Panc1 (cell line): Measurements from ENCODE around the gene CIBAR2. TPM values are rescaled to one million over a fixed set of nuclear protein-coding genes. Genes with fewer than 3 reads are reported as not detected.

Experiments used
- ATAC-seq: fragments of 200-7000 bp; cut with Tn5 transposase; 2 replicates; pipeline ENCODE4 v1.9.1; 2020; ENCODE audit warnings: mild to moderate bottlenecking, moderate library complexity
- BruUV-seq: library from RNA; stranded (reverse); fragments of 400-500 nt; replicated peaks from 2 replicates; lab custom pipeline; 2021; lab: Mats Ljungman, UMichigan
- CTCF ChIA-PET: fragments of 300-600 bp; sonication (Branson Sonifier 250); formaldehyde crosslinking; loops from one replicate; lab custom pipeline; 2022; ENCODE audit warnings: antibody characterized with exemption; lab: Charles Lee
- POLR2A ChIA-PET: fragments of 300-600 bp; sonication (Branson Sonifier 250); formaldehyde crosslinking; loops from one replicate; lab custom pipeline; 2022; ENCODE audit warnings: antibody characterized with exemption; lab: Charles Lee
- DNase-seq: peaks from one replicate; pipeline ENCODE4 v3.0.0-alpha.2; 2010; ENCODE audit warnings: low read depth, low spot score
- H3K27ac ChIP-seq: 2 replicates; pipeline ENCODE4 v1.5.1; 2011; ENCODE audit warnings: mild to moderate bottlenecking, low read length, inconsistent platforms
- H3K27me3 ChIP-seq: fragments of 200-500 bp; sonication (Bioruptor generic); 2 replicates; pipeline ENCODE4 v1.6.0; 2014; ENCODE audit warnings: low read length, inconsistent platforms; ENCODE audit not compliant: control insufficient read depth, insufficient read depth
- H3K36me3 ChIP-seq: fragments of 200-500 bp; sonication (Bioruptor generic); 2 replicates; pipeline ENCODE4 v1.5.1; 2014; ENCODE audit warnings: inconsistent platforms, mild to moderate bottlenecking, low read length, moderate library complexity; ENCODE audit not compliant: control insufficient read depth, insufficient read depth
- H3K4me1 ChIP-seq: 2 replicates; pipeline ENCODE4 v1.5.1; 2011; ENCODE audit warnings: inconsistent platforms, mild to moderate bottlenecking, low read length, moderate library complexity; ENCODE audit not compliant: control insufficient read depth, insufficient read depth
- H3K4me3 ChIP-seq, 2 experiments: 2 replicates each; pipeline ENCODE4 v1.5.1; 2011 to 2012; ENCODE audit warnings: low read depth in 2 of 2, low read length in 2 of 2, mild to moderate bottlenecking in 2 of 2, inconsistent platforms in 1 of 2, moderate library complexity in 1 of 2
- H3K9me3 ChIP-seq: fragments of 200-500 bp; sonication (Bioruptor generic); 2 replicates; pipeline ENCODE4 v1.5.1; 2014; ENCODE audit warnings: low read depth, mild to moderate bottlenecking, inconsistent platforms, low read length, moderate library complexity; ENCODE audit not compliant: control insufficient read depth, insufficient read depth
- POLR2AphosphoS5 ChIP-seq: IDR thresholded peaks from 2 replicates; pipeline ENCODE4 v1.6.1; 2012; ENCODE audit warnings: mild to moderate bottlenecking, low read depth, low read length, moderate library complexity
- SIN3A ChIP-seq: IDR thresholded peaks from 2 replicates; pipeline ENCODE4 v1.6.1; 2012; ENCODE audit warnings: low read depth, mild to moderate bottlenecking, low read length, moderate library complexity, borderline replicate concordance; ENCODE audit not compliant: insufficient read depth
- TCF7L2 ChIP-seq: IDR thresholded peaks from 2 replicates; pipeline ENCODE4 v1.6.1; 2011; ENCODE audit warnings: mild to moderate bottlenecking, low read depth, low read length, inconsistent platforms
- in situ Hi-C: cut with HindIII; loops from 2 replicates; pipeline ENCODE4 v1.10.0; 2016; ENCODE audit warnings: low sequenced_read_pairs, low pct_unique_long_range_greater_than_20kb
- intact Hi-C: fragments of 100-400 bp; cut with micrococcal nuclease; formaldehyde crosslinking; loops from one replicate; pipeline ENCODE4 v1.10.0; 2022; ENCODE audit not compliant: unreplicated experiment
- total RNA-seq: library from RNA; stranded (reverse); gene quantifications from one replicate; pipeline ENCODE4 v1.2.1, GENCODE V29; 2021; ENCODE audit not compliant: unreplicated experiment
- TF ChIP-seq, protein P1 (sequence below): fragments of 450-650 bp; IDR thresholded peaks from 2 replicates; pipeline ENCODE4 v1.5.1; 2017; ENCODE audit warnings: mild to moderate bottlenecking
- TF ChIP-seq, protein P2 (sequence below), 2 experiments: IDR thresholded peaks; 2 replicates each; pipeline ENCODE4 v1.6.1; 2011 to 2012; ENCODE audit warnings: low read depth in 2 of 2, control low read depth in 1 of 2, low read length in 1 of 2, mild to moderate bottlenecking in 1 of 2, moderate library complexity in 1 of 2; ENCODE audit not compliant: insufficient read depth in 1 of 2

CIBAR2 gene
- total RNA-seq, 1 experiment from 2014 or later, result not detected

DNA sequence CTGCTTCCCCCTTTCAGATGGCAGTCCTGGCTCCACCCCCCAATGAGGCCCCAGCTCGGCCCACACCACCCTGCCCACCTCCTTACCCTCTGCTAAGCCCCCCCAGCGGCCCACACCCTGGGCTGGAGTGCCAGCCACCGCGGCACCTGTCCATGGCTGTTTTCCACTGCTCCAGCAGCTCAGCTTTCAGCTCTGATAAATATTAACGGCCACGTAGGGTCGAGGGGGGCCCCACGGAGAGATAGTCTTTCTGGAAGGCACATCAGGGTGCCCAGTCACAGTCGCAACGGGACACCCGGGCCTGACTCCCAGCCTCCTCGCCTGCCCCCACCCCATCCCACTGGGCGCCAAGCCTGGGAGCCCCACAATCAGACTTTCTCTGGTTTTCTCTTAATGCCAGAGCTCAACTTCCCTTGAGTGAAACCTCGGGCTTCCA, 46.5 kb upstream of the CIBAR2 start:
- ATAC-seq, result no peak
- no peaks in the 10 kb centered on the region for H3K36me3 ChIP-seq
- POLR2A ChIA-PET, result interaction anchor here (0.6 kb wide), 1 partner anchor 68 kb away, joined by 8 read pairs; no protein-coding TSS in a partner anchor
- in situ Hi-C loops (no loop called here), intact Hi-C loops (no loop called here)
- TF ChIP-seq, protein P1, sequence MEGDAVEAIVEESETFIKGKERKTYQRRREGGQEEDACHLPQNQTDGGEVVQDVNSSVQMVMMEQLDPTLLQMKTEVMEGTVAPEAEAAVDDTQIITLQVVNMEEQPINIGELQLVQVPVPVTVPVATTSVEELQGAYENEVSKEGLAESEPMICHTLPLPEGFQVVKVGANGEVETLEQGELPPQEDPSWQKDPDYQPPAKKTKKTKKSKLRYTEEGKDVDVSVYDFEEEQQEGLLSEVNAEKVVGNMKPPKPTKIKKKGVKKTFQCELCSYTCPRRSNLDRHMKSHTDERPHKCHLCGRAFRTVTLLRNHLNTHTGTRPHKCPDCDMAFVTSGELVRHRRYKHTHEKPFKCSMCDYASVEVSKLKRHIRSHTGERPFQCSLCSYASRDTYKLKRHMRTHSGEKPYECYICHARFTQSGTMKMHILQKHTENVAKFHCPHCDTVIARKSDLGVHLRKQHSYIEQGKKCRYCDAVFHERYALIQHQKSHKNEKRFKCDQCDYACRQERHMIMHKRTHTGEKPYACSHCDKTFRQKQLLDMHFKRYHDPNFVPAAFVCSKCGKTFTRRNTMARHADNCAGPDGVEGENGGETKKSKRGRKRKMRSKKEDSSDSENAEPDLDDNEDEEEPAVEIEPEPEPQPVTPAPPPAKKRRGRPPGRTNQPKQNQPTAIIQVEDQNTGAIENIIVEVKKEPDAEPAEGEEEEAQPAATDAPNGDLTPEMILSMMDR, result no peak
- TF ChIP-seq, protein P2, sequence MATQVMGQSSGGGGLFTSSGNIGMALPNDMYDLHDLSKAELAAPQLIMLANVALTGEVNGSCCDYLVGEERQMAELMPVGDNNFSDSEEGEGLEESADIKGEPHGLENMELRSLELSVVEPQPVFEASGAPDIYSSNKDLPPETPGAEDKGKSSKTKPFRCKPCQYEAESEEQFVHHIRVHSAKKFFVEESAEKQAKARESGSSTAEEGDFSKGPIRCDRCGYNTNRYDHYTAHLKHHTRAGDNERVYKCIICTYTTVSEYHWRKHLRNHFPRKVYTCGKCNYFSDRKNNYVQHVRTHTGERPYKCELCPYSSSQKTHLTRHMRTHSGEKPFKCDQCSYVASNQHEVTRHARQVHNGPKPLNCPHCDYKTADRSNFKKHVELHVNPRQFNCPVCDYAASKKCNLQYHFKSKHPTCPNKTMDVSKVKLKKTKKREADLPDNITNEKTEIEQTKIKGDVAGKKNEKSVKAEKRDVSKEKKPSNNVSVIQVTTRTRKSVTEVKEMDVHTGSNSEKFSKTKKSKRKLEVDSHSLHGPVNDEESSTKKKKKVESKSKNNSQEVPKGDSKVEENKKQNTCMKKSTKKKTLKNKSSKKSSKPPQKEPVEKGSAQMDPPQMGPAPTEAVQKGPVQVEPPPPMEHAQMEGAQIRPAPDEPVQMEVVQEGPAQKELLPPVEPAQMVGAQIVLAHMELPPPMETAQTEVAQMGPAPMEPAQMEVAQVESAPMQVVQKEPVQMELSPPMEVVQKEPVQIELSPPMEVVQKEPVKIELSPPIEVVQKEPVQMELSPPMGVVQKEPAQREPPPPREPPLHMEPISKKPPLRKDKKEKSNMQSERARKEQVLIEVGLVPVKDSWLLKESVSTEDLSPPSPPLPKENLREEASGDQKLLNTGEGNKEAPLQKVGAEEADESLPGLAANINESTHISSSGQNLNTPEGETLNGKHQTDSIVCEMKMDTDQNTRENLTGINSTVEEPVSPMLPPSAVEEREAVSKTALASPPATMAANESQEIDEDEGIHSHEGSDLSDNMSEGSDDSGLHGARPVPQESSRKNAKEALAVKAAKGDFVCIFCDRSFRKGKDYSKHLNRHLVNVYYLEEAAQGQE (IDR thresholded peaks at IDR 0.05; ENCODE audit: insufficient read depth in 1 of 2, low read depth in 2 of 2, low read length in 1 of 2), result no peak
- no peak for TF ChIP-seq POLR2AphosphoS5
- no peak for TF ChIP-seq TCF7L2
- TF ChIP-seq SIN3A, result no peak
- no peak overlapping the region; the same call in 1 of the 2 replicates for H3K27ac ChIP-seq
- DNase-seq, result no peak
- CTCF ChIA-PET, result interaction anchor here (0.6 kb wide), 2 partner anchors 11 to 213 kb away, joined by 3 to 4 read pairs; no protein-coding TSS in a partner anchor
- no peaks in the 10 kb centered on the region for H3K9me3 ChIP-seq
- H3K4me1 ChIP-seq, result peaks cover 19% of the 10 kb centered on the region
- no peaks in the 10 kb centered on the region for H3K27me3 ChIP-seq
- no peak overlapping the region for H3K4me3 ChIP-seq
- no TSS peak for BruUV-seq

DNA sequence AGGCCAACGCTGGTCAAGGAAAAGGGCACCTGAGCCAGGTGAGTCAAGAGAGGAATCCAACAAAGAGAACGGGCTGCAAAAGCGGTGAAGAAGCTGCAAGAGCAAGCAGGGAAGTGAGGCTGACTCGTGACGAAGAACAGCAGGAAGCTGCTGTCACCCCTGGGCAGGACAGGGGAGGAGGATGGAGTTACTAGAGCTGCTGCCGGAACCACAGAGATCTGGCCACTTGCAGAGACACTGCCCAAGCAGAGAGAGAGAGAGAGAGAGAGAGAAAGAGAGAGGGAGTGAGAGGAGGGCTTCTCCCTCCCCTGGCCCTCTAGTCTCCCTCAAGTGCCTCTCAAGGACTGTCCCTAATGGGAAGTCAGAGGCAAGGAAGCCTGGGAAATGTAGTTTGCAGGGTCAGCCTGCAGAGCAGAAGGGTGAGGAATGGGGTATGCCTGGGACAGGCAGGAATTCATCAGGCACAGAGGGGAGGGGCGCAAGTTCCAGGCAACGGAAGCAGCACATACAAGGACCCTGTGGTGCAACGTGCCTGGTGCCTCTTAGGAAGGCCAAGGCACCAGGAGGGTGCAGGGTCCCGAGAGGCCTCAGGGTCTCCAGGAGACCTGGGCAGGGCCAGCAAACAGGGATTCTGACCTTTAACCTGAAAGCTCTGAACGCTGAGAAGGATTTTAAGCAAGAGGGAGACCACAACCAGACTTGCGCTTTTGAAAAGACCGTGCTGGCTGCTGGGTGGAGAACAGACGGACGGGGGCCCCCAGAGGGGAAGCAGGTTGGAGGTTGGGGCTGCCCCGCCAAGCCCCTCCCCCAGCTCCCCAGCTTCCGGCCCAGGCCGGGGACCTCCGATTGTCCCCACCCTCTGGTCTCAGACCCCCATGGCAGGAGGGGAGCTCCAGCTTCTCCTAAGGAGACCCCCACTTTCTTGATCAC, 45.8 kb upstream of the CIBAR2 start:
- H3K4me3 ChIP-seq, result no peak overlapping the region
- H3K9me3 ChIP-seq, result no peaks in the 10 kb centered on the region
- H3K4me1 ChIP-seq, result peaks cover 24% of the 10 kb centered on the region
- no peaks in the 10 kb centered on the region for H3K36me3 ChIP-seq
- no peak overlapping the region for H3K27ac ChIP-seq
- DNase-seq (no peak), ATAC-seq (peak; percentile 73)
- in situ Hi-C loops, result no loop called here
- intact Hi-C loops, result no loop called here
- no peaks in the 10 kb centered on the region for H3K27me3 ChIP-seq
- no TSS peak for BruUV-seq
- CTCF ChIA-PET, result interaction anchor here (0.6 to 0.7 kb wide), 2 partner anchors 24 to 213 kb away, joined by 3 read pairs; no protein-coding TSS in a partner anchor
- POLR2A ChIA-PET, result interaction anchor here (0.6 kb wide), 1 partner anchor 67 kb away, joined by 8 read pairs; no protein-coding TSS in a partner anchor
- no peak for TF ChIP-seq POLR2AphosphoS5
- TF ChIP-seq, protein P2 (IDR thresholded peaks at IDR 0.05; ENCODE audit: insufficient read depth in 1 of 2, low read depth in 2 of 2, low read length in 1 of 2), result no peak
- TF ChIP-seq, protein P1, result no peak
- no peak for TF ChIP-seq SIN3A
- no peak for TF ChIP-seq TCF7L2
